Measurements from ENCODE around the gene MICALL2.

The MICALL2 gene

DNA sequence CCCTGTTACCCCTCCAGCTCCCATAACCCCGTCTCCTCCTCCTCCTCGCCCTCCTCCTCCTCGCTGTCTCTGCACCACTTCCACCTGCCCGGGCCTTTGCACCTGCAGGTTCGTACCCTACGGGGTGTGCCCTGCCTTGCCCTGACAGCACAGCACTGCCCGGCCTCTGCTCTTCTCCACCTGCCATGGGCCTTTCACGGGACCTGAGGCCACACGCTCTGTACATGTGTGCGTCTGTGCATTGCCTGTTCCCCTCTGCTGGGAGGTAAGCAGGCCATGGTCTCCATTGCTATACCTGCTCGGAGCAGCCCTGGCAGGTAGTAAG, 40.0 kb downstream of the MICALL2 start:
- no peak for DNase-seq (ENCODE audit: low read depth in 2 of 2, low spot score in 1 of 2)

DNA sequence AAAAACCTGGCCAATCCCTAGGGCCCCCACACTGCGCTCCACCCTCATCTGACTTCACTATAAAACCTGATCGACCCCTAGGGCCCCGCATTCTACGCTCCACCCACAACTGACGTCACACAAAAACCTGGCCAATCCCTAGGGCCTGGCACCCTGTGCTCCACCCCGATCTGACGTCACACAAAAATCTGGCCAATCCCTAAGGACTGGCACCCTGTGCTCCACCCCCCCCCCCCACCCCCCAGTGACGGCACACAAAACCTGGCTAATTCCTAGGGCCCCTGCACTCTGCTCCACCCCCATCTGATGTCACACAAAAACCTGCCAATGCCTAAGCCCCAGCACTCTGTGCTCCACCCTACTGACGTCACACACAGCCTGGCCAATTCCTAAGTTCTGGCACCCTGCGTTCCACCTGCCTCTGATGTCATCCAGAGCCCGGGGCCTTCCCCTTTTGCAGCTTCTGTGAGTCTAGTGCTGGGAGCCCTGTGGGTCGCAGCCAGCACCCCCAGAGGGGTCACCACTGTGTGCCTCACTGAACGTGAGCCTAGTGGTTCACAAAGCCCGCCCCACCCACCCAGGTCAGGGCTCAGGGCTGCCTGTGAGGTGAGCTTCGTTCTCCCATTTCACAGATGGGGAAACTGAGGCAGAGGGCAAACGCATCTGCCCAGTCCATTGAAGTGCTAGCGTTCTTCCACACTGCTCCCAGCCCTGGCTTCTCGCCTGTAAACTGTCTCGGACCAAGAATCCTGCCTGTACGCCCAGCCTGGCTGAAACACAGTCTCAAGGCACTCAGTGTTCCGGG, 40.6 kb downstream of the MICALL2 start:
- DNase-seq (ENCODE audit: low read depth in 2 of 2, low spot score in 1 of 2), result no peak

DNA sequence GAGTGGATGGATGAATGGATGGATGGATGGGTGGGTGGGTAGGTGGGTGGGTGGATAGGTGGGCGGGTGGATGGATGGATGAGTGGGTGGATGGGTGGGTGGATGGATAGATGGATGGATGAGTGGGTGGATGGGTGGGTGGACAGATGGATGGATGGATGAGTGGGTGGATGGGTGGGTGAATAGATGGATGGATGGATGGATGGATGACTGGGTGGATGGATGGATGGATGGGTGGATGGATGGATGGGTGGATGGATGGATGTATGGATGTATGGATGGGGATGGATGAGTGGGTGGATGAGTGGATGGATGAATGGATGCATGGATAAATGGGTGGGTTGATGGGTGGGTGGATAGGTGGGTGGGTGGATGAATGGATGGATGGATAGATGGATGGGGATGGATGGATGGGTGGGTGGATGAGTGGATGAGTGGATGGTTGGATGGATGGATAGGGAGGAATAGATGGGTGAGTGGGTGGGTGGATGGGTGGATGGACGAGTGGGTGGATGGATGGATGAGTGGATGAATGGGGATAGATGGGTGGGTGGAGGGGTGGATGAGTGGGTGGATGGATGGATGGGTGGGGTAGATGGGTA, 43.8 kb downstream of the MICALL2 start:
- DNase-seq (ENCODE audit: low read depth in 2 of 2, low spot score in 1 of 2), result no peak

DNA sequence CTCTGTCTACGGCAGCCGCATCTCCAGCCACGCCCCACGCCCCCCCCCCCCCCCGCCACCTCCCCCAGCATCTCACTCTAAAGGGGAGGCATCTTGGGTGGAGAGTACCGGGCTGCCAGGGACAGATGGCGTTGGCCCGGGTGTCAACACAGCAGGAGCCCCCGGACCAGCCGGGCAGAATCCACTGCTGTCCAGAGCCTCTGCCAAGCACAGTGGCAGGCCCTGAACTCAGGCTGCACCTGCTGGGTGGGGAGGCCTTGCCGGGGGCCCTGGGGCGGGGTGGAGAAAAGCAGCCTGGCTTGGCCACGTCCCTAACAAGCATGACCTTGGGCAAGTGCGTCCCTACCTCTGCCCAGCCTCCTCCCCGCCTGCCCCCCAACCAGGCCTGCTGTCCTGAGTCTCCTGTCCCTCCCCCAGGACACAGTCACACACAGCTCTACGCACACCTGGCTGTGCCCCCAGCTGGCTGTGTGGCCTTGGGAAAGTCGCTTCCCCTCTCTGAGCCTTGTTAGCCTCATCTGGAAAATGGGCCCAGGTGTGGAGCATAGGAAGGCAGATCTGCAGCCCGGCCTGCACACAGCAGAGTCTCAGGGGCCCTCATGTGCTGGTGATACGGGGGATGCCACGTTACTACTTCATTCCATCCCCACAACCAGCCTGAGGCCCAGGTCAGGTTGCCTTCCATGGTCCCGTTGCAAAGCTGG, 45.2 kb downstream of the MICALL2 start:
- DNase-seq (ENCODE audit: low read depth in 2 of 2, low spot score in 1 of 2), result no peak

GRCh38 chr7:1412322-1413261, 46.7 kb downstream of the MICALL2 start:
- DNase-seq (ENCODE audit: low read depth in 2 of 2, low spot score in 1 of 2), result peak; percentile 67 to 81

GRCh38 chr7:1411414-1411813, 47.9 kb downstream of the MICALL2 start:
- DNase-seq (ENCODE audit: low read depth in 2 of 2, low spot score in 1 of 2), result no peak

DNA sequence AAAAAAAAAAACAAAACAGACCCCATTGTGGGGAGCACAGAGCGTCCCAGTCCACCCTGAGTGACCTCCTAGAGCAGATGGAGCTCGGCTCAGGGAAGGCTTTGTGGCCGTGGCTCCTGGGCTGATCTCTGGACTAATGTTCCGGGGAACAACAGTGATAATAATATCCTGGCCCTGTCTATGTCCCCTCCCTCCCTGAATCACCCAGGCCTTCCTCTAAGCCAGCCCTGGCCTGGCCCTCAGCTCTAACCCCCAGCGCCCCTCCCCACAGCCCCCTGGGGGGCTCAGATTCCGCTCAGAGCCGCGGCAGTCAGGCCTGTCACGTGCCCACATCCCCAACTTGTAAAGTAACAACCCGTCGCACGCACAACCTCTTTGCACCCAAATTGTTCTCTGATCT, 48.3 kb downstream of the MICALL2 start:
- no peak for DNase-seq (ENCODE audit: low read depth in 2 of 2, low spot score in 1 of 2)

DNA sequence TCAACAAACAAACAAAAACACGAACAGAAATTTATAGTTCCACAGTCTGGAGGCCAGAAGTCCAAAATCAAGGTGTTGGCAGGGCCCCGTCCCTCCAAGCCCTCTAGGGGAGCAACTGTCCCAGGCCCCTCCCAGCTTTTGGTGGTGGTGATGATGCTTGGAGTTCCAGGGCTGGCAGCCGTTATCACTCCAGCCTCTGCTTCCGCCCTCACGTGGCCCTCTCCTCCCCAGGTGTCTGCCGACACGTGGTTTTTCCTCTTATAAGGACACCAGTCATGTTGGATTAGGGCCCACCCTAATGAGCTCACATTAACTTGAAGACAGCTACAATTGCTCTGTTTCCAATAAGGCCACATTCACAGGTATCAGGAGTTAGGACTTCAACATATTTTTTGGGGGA, 49.7 kb downstream of the MICALL2 start:
- no peak for DNase-seq (ENCODE audit: low read depth in 2 of 2, low spot score in 1 of 2)

DNA sequence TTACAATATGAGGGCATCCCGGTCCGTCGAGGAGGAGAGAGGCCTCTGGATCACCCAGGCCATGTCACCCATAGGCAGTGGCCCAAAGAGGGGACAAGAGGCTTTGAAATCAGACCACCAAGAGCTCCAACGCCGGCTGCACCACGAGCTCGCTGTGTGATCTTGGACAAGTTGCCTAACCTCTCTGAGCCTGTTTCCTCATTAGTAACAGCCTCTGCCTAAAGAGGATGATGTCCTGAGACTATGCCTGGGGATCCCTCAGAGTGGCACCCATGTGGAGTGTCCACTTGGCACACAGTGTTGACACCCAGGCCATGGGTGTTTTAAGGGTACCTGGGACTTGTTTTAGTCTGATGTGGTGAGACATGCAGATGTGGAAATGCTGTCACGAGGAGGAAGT, 50.8 kb downstream of the MICALL2 start:
- DNase-seq (ENCODE audit: low read depth in 2 of 2, low spot score in 1 of 2), result no peak

- DNase-seq (ENCODE audit: low read depth in 2 of 2, low spot score in 1 of 2), result no peak
Measured at GRCh38 chr7:1407892-1408291, 51.4 kb downstream of the MICALL2 start.

GRCh38 chr7:1404898-1405548, 54.2 kb downstream of the MICALL2 start:
- DNase-seq (ENCODE audit: low read depth in 2 of 2, low spot score in 1 of 2), result no peak

DNA sequence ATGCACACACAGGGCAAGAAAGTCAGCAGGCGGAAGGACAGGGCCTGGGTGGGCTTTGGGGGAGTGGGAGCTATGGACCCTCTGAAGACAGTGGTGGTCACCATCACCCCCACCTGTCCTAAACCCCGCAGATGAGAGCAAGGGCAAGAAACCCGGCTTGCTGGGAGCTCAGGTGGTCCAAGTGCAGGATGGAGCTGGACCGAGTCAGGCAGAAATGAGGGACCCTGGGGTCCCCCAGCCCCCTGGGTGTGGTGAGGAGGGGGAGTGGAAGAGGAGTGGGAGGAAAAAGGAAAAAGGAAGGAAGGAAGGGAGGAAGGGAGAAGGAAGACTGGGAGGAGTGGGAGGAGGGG, 54.8 kb downstream of the MICALL2 start:
- DNase-seq (ENCODE audit: low read depth in 2 of 2, low spot score in 1 of 2), result no peak

DNA sequence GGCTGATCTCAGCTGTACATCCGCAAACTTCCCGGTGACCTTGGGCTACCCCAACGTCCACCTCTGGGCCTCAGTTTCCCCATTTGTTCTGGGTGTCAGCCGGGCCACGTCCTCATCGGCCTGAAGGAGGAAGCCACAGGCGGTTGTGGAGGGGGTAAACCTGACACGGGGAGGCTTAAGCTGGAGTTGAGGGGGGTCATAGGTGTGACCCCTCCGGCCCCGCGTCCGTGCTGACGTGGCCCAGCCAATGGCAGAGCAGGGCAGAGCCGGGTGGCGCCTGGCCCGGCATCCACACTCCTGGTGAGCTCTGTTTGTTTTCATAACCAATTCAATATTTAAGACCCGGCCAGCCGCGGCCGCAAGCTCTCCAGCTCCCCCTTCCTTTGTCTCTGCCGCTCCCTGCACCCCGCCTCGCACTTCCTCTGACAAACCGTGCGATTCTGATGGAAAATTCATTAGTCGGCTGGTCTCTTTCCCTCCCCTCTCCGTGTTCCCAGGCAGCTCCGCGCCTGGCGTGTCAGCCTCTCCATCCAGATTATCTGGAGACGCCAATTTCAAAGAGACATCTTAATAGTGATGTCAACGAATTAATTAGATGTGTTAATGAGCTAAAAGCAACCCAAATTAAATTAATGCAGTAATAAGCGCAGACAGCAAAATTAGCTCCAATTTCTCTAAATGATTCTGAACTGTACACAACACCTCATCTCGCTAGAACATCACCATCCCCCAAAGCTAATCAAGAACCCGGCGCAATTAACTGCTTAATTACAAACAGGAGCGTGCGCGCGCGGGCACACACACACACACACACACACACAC, 55.4 kb downstream of the MICALL2 start:
- no peak for DNase-seq (ENCODE audit: low read depth in 2 of 2, low spot score in 1 of 2)

DNA sequence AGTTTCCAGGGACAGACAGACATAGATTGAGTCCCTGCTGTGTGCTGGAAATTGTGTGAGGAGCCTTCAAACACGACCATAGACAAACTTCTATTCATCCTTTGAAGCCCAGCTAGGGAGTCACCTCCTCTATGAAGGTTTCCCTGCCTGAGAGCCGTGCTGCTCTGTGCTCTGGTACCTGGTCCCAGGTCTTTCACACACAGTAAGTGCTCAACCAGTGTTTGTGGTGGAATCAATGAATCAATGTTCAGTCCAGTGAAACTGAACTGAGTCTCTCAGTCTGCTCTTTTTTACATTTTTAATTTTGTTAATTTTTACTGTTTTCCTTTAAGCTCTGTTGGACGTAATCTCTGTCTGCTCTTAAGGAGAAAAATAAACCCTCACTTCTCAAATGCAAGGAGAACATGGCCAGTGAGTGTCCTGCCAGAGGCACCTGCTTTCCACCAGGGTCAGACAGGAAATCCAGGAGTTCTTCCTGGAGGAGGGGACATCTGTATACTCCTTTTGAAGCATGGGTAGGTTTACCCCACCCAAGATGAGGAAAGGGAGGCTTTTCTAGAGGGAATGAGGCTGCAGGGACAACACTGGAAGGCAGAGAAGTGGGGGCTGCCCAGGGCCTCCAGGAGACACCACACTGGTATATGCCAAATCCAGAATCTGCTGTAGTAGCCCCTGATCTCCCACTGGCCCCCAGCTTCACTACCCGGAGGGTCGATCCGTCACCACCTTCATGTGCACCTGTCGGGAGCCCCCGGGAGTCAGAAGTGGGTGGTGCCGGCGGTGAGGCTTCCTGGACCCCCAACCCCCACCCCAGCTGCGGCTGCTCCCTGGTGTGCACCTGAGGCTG, 56.3 kb downstream of the MICALL2 start:
- no peak for DNase-seq (ENCODE audit: low read depth in 2 of 2, low spot score in 1 of 2)

GRCh38 chr7:1402110-1402790, 57.0 kb downstream of the MICALL2 start:
- no peak for DNase-seq (ENCODE audit: low read depth in 2 of 2, low spot score in 1 of 2)

DNA sequence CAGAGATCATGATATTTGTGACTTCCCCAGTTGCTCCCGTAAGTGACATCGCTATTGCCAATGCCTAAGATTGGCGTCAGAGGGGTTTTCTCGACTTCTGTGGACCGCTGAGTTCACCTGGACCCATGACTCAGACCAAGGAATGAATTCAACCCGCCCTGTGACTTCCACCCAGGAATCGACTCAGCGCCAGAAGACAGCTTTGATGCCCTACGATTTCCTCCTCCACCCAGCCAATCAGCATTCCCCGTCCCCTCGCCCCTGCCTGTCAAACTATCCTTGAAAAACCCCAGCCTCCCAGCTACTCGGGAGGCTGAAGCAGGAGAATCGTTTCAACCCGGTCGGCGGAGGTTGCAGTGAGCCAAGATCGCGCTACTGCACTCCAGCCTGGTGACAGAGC, 58.3 kb downstream of the MICALL2 start:
- no peak for DNase-seq (ENCODE audit: low read depth in 2 of 2, low spot score in 1 of 2)

GRCh38 chr7:1400371-1400770, 58.9 kb downstream of the MICALL2 start:
- no peak for DNase-seq (ENCODE audit: low read depth in 2 of 2, low spot score in 1 of 2)

- DNase-seq (ENCODE audit: low read depth in 2 of 2, low spot score in 1 of 2), result no peak
Measured at GRCh38 chr7:1397491-1398327, 61.6 kb downstream of the MICALL2 start.

All from stimulated activated CD8-positive, alpha-beta memory T cell treated with anti-CD3 and anti-CD28 coated beads, Interleukin-4, amount 100 ng/mL, for 1 hour (primary cell).